HG03039 (cell line): ENCODE results near the gene NT5DC3.

Experiments used
- ATAC-seq: cut with Tn5 transposase; IDR thresholded peaks from one replicate; pipeline ENCODE4 v1.9.1; 2021; ENCODE audit warnings: mild to moderate bottlenecking, moderate library complexity; ENCODE audit not compliant: unreplicated experiment

The NT5DC3 gene

DNA sequence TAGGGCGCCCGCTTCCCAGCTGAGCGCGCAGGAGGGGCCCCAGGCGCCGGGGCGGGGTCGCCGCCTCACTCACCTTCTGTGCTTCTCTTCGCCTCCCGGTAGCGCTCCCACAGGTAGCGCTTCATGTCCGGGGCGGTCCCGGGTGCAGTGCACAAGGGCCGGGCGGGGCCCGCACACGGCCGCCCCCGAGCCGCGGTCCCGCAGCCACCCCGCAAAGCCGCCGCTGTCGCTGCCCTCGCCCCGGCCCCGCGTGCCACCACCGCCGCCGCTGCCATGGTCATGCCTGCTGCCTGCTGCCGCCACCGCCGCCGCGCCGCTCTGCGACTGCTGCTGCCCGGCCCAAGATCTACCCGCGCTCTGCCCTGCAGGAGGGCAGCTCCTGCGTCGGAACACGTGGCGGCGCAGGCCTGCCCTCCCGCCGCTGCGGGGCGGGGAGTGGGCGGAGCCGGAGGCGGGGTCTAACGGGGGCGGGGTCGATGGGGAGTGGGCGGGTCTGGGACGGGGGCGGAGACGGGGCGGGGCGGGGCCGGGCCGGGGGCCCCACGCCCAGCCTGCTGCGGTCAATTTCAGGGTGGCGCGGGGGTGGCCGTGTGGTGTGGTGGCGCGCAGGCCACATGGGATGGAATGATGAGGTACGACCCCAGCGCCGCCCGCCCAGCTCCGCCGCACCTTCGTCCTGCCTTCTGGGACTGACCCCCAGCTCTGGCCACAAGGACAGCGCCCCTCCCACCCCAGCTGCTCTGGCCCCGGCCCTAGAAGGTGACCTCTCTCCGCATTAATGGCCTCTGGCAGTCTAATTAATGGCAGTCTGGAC lies at the start of gene NT5DC3:
Gene NT5DC3 (minus strand): TSS at position 359 of the 814 bp plus-strand sequence. CDS start 78 bp downstream, at position 281.
- peak; percentile 76 for ATAC-seq

DNA sequence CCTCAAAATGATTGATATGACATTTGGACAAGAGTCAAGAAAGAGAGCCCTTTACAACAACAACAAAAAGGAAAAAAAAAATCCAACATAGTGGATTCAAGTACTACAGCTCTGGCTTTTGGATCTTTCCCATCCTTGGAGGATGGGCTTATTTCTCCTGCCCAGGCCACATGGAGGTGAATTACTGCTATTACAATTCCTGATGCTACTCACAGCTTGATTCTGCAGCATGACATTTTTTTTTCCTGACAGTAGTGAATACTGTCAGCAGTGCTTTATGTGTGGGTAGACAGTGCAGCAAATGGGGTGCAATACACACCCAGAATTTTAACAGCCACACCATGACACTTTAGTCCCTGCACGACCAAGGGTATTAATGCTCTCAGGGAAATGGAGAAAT lies 46.7 kb upstream of the NT5DC3 start:
- no peak for ATAC-seq

DNA sequence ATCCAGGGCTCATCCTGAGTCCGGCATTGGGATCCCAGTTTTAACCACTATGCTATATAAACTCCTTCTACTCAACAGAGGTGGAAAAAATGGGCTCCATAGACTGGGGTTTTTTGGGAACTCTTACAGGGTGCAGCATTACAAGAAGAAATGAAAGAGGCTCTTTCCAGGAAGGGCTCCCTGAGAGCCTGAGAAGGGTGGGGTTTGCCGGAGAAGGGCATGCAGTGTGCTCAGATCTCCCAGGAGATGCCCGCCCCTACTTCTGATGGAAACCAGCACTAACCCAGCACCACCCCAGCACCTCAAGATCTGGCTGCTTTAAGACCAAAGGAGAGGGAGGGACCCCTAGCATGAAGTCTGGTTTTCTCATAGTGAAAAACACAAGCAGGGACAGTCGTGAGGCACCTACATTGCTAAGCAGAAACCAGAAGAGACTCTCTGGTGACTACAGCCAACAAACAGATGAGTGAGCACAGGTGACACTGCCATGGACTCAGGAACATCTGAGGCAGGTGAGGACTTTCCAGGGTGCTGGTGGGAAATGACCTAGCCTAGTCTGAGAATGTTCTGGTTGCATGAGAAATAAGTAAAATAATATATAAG lies 45.3 kb upstream of the NT5DC3 start:
- ATAC-seq, result no peak

DNA sequence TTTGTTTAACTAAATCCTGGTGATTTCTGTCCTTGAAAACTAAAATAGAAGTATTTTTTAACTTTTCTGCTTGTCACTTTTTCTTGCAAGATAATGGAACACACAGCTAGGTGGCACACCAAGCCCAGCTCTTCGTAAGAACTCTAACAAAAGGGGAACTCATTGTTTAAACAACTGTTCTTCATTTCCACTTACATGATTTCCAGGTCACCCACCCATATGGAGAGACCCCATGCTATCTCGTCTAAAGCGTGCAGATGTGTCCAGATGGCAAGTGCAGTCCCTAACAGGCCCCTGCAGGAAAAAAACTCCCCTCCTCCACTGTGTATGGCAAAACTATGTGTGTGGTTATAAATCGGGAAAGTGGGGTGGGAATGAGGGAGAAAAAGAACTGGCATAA lies 43.3 kb upstream of the NT5DC3 start:
- ATAC-seq, result no peak

DNA sequence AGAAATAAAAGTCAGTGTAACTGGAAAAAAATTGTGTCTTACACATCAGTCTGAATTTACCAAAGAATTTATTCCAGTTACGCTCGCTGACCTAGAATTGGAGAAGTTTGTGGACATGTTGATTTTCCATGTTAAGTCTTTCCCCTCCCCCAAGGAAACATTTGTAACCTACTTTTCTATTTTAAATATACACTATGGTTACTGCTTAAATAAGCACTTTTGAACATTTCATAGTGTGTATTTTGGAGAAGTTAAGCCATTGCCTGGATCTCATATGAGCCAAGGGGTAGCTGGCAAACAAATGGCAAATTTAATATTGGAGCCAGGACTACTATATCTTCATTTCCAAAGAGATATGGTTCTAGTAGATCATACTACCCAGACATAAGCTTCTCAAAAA lies 42.9 kb upstream of the NT5DC3 start:
- ATAC-seq, result no peak

DNA sequence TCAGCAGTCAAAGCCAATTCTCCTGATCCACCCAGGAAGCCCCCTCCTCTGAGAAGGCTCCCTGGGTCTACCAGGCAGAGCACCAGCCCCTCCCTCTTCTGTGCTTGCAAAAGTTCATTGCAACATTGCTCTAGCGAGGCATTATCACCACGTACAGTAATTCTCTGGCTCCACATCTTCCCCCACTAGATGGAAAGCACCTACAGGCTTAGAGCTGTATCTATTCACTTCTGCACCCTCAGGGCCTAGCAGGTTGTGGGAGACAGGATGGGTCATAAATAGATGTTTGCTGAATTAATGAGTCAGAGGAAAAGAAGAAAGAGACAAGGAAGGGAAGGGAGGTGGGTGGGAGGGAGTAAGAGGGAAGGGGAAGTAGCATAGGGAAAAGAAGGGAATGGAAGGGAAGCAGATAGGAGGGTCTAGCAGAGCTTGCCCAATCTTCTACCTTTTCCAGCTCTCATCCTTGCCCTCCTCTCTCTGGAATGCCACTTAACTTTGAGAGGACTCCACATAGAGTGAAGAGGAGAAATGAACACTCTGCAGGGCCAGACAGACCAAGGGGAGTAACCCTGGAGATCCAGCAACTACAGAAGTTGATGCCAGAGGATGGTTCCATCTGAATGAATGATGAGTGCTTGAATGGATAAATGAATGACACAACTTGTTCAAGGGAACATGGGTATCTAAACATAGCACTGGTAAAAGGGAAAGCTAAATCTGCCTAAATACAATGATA lies 42.0 kb upstream of the NT5DC3 start:
- no peak for ATAC-seq

DNA sequence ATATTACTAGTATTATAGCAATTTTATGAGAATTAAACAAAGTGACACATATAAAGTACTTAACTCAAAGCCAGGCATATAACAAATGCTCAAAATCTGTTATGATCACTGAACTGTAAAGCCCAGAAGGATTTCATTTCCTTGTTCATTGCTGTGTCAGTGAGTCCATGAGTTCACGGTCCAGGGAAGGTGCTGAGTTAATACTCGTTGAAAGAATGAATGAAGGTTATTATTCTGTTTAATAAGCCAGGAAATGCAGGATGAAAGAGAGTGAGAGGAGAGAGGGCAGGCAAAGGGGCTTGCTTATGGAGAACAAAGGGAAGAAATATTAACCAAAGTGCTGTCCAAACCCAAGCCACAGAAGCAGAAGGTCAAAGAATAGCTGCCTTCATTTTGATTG lies 40.2 kb upstream of the NT5DC3 start:
- no peak for ATAC-seq

DNA sequence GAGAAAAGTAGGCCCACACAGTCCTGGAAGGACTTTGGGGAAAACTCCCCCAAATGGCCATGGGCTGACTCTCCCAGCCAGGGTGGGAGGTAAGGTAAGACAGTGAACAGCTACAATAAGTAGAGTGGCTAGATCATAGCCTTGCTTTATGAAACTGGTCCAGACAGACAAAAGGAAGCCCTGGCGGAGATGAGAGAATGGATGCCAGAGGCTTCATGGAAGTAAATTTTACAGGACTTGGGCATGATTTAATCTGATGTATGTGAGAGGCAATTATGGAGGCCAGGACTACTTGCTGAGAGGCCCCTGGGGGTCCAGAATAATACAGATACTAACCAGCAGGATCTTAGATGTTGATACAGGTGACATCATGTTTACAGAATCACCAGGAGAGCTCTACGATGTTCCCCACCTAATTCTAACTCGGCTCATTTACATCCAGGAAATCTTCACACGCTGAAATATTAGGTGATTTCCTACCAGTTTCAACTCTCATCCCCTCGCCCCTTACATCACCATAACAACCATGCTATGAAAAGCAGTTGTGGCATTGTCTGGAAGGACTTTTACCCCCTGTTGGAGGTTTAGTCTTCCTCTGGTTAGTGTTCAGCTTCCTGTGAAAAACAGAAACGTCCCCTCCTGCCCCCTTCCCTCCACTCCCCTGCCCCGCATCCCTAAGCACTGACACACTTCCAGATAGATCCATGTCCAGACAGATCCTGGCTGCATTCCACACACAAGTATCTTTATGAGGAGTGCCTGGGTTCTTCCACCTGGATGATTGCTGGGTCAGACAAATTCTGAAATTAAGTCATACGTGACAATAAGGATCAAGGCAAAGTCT lies 39.5 kb upstream of the NT5DC3 start:
- ATAC-seq, result no peak

DNA sequence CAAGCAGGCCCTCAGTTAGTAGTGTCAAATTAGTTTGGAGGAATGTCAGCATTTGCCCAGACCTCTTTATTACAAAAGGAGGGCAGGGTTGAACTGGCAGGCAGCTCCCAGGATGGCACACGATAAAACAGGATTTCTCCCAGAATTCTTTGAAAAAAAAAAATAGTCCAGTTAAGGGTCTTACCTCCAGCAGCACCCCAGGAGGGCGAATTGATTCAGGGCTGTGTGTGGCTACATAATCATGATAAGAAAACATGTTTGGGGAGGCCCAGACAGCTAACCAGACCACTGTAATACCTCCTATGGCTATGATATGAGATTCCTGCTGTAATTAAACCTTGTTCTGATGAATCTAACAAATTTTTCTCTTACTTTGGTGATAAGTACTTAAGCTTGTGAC lies 38.8 kb upstream of the NT5DC3 start:
- no peak for ATAC-seq

DNA sequence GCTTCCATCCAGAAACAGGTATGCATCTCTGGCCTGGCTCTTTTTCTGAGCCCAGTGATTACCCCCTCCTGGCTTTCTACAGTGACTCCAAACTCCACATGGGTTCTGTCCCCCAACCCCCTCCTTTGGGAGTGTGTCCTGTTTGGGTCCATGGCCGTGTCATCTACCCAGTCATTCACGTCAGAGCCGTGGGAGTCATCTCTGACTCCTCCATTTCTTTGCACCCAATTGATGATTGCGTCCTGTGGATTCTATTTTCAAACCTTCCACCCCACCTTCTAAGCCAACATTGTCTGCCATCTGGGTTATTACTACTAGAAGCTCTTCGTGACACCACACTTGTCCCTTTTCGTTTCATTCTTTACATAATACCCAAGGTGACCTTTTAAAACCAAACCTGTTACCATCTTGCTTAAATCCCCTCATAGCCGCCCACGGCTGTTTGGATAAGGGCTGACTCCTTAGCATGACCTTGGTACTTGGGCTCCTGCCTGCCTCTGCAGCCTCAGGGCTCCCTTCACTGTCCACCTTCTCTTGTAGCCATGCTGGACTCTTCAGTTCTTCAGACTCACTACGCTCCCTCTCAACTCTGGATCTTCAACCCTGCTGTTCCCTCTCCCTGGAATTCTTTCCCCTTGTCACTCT lies 38.1 kb upstream of the NT5DC3 start:
- ATAC-seq, result no peak

DNA sequence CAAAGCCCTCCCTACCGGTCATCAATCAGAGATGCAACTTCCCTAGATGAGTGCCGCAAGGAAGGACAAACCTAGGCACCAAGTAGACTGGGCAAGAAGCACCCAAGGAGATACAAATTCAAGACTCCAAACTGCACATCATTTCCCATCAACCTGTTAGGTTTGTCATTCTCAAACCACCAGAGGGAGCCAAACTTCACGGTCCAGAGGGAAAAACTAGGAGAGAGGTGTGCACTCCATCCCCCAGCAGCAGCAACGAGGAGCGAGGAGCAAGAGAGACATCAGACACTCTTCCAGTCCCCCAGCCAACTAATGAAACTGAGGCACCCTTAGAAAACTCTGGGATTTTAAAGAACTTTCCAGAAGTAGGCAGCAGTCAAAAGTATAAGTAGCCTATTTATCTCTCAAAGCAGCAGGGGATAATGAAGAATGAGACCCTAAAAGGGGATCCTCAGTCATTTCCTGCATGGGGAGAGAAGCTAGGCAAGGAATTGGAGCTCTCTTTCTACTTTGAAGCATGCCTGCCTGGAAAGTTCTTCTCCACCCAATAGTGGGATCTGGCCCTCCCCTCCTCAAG lies 37.0 kb upstream of the NT5DC3 start:
- ATAC-seq, result no peak

DNA sequence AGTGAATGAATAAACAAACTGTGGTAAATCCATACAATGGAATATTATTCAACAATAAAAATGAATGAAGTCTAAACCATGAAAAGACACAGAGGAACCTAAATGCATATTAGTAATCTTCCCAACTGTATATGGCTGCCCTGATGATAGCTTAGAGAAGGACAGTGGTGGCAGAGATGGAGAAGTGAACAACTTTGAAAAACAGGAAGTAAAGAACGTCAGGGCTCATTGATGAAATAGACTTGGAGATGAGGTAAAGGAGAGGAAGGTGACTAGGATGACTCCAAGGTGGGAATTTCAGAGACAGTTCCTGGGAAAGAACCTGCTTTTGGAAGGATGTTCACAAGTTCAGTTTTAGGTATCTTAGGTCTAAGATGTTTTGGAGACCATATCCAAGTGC lies 36.3 kb upstream of the NT5DC3 start:
- ATAC-seq, result no peak

DNA sequence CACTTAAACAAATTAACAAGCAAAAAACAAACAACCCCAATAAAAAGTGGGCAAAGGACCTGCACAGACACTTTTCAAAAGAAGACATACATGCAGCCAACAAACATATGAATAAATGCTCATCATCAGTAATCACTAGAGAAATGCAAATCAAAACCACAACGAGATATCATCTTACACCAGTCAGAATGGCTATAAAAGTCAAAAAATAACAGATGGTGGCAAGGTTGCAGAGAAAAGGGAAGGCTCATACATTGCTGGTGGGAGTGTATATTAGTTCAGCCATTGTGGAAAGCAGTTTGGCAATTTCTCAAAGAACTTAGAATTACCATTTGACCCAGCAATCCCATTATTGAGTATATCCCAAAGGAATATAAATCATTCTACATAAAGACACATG lies 34.6 kb upstream of the NT5DC3 start:
- ATAC-seq, result no peak

DNA sequence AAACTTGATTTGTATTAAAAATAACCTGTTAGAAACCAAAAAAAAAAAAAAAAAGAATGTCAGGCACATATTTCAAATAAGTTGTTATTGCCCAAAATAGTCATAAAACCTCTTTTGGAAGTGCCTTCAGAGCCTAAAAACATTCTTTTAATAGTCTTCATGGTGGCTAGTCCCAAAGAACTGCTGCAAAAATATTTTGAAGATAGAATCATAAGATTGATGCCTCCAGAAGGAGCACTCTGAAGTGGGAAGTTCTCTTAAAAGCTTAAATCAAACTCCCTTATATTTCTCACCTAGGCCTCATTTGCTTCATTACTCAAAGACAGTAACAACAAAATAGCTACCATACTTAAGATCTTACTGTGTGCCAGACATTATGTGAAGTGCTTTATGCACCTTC lies 27.2 kb upstream of the NT5DC3 start:
- ATAC-seq, result no peak

DNA sequence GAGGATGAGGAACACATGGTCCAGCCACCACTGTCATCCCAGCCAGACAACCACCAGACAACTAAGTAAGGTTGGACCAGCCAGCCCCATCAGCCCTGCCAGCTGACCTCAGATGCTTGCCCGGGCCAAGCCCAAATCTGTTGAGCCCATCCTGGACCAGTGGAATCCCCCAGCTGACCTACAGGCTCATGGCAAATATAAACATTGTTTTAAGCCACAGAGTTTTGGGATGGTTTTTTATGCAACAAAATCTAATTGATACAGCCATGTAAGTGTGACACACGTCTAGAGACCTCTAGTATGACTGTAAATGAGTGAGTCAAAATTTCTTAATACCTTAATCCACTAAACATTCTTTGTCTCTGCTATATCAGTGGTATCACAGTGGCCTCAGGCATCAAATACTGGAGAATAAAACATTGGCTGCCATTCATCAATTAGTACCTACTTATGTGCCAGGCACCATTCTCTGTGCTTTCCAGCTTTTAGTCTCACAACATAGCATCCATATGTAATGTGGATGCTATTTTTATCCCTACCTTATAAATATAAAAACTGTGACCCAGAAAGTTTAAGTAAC lies 24.2 kb upstream of the NT5DC3 start:
- no peak for ATAC-seq

DNA sequence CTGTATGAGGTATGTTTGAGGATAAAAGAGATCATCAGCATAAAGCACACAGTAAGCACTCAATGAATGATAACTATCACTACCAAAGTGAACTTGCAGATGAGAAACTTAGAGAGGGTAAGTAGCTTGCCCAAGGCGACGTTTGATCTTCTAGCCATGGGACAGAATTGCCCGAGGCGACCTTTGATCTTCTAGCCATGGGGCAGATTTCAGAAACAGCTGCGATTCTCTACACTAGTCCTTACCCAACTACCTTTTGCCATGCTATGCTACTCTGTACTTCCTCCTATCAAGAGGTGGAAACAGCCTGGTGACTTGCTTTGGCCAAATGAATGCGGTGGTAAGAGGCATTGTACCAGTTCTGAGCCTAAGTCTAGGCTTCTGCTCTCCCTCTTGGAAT lies 23.7 kb upstream of the NT5DC3 start:
- no peak for ATAC-seq

DNA sequence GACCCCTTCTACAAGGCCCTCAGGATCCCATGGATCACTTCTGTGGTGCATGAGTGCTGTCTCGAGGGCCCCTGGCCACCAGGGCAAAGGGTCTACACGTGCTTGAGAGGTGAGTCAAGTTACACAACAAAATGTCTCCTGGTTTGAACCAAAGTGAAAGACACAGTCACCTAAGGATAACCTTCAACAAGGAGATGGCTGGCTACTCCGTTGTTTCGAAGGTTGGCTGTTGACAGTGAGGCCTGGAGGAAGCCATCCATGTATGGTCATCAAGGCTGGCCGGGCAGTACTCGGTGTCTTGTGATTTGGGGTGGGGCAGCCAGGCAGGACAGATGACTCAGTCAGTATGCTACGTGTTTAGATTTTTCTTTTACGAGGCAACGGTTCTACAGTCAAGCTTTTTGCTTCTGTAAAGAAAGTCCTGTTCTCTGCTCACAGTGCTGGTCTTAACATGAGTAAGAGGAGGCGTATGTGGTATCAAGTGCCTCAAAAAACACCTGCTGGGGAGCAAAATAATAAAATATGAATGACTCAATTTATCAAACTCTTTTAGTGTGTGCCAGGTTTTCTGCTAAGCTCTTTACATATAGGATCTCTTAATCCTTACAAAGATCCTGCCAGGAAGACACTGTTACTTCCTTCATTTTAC lies 18.0 kb upstream of the NT5DC3 start:
- no peak for ATAC-seq

DNA sequence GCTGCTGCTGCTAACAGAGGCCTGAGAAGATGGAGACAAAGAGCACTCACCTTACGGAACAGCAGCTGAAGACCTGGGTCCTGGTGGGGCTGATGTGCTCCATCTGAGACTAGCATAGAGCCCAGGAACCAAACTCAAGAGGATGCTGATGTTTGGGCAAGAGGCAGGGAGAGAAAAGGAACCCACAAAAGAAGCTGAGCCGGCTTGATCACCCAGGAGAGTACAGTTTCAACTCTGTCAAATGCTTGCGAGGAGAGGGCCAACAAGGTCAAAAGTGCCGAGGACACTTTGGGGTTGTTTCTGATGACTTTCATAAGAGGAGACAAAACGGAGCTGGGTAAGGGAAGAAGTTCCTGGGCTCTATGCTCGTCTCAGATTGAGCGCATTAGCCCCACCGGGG lies 17.3 kb upstream of the NT5DC3 start:
- ATAC-seq, result no peak

DNA sequence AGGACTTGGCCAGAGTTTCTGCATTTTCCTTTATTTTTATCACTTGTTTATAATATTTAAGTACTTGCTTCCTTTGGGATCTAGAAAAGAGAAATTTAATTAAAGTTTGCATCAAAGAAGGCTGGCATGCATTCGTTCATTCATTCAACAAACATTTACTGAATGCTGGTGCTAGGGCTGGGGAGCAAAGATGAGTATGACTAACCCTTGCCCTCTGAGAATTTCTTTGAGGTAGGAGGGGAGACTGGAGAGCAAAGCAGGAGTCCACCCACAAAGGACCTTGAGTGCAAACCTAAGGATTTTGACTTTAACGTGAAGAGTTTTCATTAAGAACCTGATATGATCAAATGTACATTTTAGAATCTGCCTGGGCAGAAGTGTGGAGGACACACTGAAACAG lies 16.1 kb upstream of the NT5DC3 start:
- no peak for ATAC-seq
